A673 (cell line): ENCODE measurements around the gene TTLL4. TPM values are rescaled to one million over a fixed set of nuclear protein-coding genes. Genes with fewer than 3 reads are reported as not detected.

Experiments
- BruUV-seq: library from RNA; stranded (reverse); fragments of 400-500 nt; replicated peaks from 2 replicates; lab custom pipeline; 2021; lab: Mats Ljungman, UMichigan
- CTCF ChIA-PET: fragments of 300-600 bp; sonication (Branson Sonifier 250); formaldehyde crosslinking; loops from one replicate; lab custom pipeline; 2022; ENCODE audit warnings: antibody characterized with exemption; lab: Charles Lee
- POLR2A ChIA-PET: fragments of 300-600 bp; sonication (Branson Sonifier 250); formaldehyde crosslinking; loops from one replicate; lab custom pipeline; 2022; ENCODE audit warnings: antibody characterized with exemption; ENCODE audit not compliant: low non-redundant PET; lab: Charles Lee
- DNase-seq: peaks from one replicate; pipeline ENCODE4 v3.0.0-alpha.2; 2015; ENCODE audit warnings: low spot score
- H3K27ac ChIP-seq: fragments of 200-600 bp; sonication (generic); 2 replicates; pipeline ENCODE4 v1.5.1; 2016; ENCODE audit warnings: mixed run types, low read depth, mild to moderate bottlenecking, mixed read lengths, antibody characterized with exemption, low read length; ENCODE audit not compliant: poor library complexity, severe bottlenecking
- H3K27me3 ChIP-seq: fragments of 200-600 bp; sonication (generic); replicated peaks from 2 replicates; pipeline ENCODE4 v1.6.1; 2017; ENCODE audit warnings: mixed run types, low read depth, mild to moderate bottlenecking, mixed read lengths, antibody characterized with exemption, low read length; ENCODE audit not compliant: insufficient read depth, poor library complexity
- H3K36me3 ChIP-seq: fragments of 200-600 bp; sonication (generic); 2 replicates; pipeline ENCODE4 v1.6.1; 2016; ENCODE audit warnings: mixed run types, mild to moderate bottlenecking, mixed read lengths, antibody characterized with exemption, low read length; ENCODE audit not compliant: insufficient read depth, poor library complexity, severe bottlenecking
- H3K4me1 ChIP-seq: fragments of 200-600 bp; sonication (generic); 2 replicates; pipeline ENCODE4 v1.6.1; 2017; ENCODE audit warnings: mixed run types, mild to moderate bottlenecking, mixed read lengths, antibody characterized with exemption, low read length; ENCODE audit not compliant: insufficient read depth, poor library complexity, severe bottlenecking
- H3K4me3 ChIP-seq: fragments of 200-600 bp; sonication (generic); 2 replicates; pipeline ENCODE4 v1.5.1; 2016; ENCODE audit warnings: low read depth, mixed run types, mild to moderate bottlenecking, mixed read lengths, low read length; ENCODE audit not compliant: poor library complexity, severe bottlenecking
- H3K9me3 ChIP-seq: fragments of 200-600 bp; sonication (generic); 2 replicates; pipeline ENCODE4 v1.6.1; 2016; ENCODE audit warnings: mixed run types, low read depth, mild to moderate bottlenecking, mixed read lengths, antibody characterized with exemption, low read length; ENCODE audit not compliant: poor library complexity, severe bottlenecking
- EZH2 ChIP-seq: fragments of 200-600 bp; sonication (generic); IDR thresholded peaks from 2 replicates; pipeline ENCODE4 v1.6.1; 2017; ENCODE audit warnings: borderline replicate concordance, low read depth, mild to moderate bottlenecking, mixed read lengths, antibody characterized with exemption, low read length; ENCODE audit not compliant: poor library complexity, severe bottlenecking
- intact Hi-C: fragments of 100-400 bp; cut with micrococcal nuclease; formaldehyde crosslinking; loops from one replicate; pipeline ENCODE4 v1.10.0; 2022; ENCODE audit not compliant: unreplicated experiment
- total RNA-seq: library from RNA; stranded (reverse); gene quantifications from 2 replicates; pipeline ENCODE4 v1.2.3, GENCODE V29; 2021
- TF ChIP-seq, protein P1 (sequence below): fragments of 300-800, 200-600 bp; sonication (generic); conservative IDR thresholded peaks from 2 replicates; pipeline ENCODE4 v1.5.1; 2017; ENCODE audit warnings: low read depth, mild to moderate bottlenecking, antibody characterized with exemption, low read length, moderate library complexity, mixed read lengths

TTLL4 gene
- total RNA-seq, 1 experiment from 2014 or later = 100 TPM

DNA sequence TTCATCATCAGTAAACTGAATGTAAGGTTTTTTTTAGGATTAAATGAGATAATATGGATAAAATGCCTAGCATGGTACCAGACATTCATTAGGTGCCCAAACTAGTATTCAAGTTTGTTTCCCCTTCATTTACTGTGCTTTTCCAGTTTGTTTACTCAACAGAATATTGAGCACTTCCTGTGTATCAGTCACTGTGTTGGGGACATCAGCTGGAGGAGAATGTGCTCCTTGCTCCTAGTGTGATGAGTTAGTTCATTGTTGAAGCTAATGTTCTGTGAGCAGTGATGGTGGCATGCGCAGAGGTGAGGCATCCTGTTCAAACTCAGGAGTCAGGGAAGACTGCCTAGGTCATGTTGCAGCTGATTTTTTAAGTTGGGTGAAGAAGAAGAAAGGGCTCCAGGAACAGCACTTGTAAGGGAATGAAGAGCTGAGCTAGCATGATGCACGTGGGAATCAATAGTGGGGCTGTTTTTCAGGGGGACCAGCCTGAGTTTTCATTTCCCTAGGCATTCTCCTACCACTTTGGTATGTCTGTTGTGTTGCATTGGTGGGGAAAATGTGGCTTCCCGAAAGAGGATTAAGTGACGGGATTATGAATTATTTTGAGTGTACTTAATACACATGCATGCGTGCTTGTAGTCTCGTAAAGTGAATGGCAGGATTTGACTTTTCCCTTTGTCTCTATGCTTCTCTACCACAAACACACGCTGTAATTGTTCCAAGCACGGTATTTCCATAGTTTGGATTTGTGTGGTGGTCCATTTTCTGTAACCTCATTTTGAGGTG lies 23.7 kb downstream of the TTLL4 start:
- no TSS peak for BruUV-seq
- POLR2A ChIA-PET = no interaction called here
- H3K27ac ChIP-seq = peak overlapping the region; percentile 37
- H3K4me3 ChIP-seq = no peak overlapping the region
- CTCF ChIA-PET = no interaction called here
- H3K9me3 ChIP-seq = no peaks in the 10 kb centered on the region
- DNase-seq = no peak
- peaks cover 25% of the 10 kb centered on the region for H3K4me1 ChIP-seq
- peaks cover 26% of the 10 kb centered on the region for H3K36me3 ChIP-seq
- H3K27me3 ChIP-seq = no peaks in the 10 kb centered on the region
- intact Hi-C loops = no loop called here
- no peak for TF ChIP-seq EZH2
- TF ChIP-seq, protein P1, sequence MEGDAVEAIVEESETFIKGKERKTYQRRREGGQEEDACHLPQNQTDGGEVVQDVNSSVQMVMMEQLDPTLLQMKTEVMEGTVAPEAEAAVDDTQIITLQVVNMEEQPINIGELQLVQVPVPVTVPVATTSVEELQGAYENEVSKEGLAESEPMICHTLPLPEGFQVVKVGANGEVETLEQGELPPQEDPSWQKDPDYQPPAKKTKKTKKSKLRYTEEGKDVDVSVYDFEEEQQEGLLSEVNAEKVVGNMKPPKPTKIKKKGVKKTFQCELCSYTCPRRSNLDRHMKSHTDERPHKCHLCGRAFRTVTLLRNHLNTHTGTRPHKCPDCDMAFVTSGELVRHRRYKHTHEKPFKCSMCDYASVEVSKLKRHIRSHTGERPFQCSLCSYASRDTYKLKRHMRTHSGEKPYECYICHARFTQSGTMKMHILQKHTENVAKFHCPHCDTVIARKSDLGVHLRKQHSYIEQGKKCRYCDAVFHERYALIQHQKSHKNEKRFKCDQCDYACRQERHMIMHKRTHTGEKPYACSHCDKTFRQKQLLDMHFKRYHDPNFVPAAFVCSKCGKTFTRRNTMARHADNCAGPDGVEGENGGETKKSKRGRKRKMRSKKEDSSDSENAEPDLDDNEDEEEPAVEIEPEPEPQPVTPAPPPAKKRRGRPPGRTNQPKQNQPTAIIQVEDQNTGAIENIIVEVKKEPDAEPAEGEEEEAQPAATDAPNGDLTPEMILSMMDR = no peak

- Histone ChIP-seq H3K4me3 (no peak overlapping the region), H3K36me3 (peaks cover 46% of the 10 kb centered on the region), H3K27me3 (no peaks in the 10 kb centered on the region), H3K27ac (no peak overlapping the region), H3K4me1 (peaks cover 20% of the 10 kb centered on the region), H3K9me3 (no peaks in the 10 kb centered on the region)
- no peak for DNase-seq
- TF ChIP-seq EZH2 = no peak
- TF ChIP-seq, protein P1 = no peak
- no TSS peak for BruUV-seq
- POLR2A ChIA-PET = no interaction called here
- CTCF ChIA-PET = interaction anchor here (1.1 kb wide), 1 partner anchor 78 kb away, joined by 7 read pairs; no protein-coding TSS in a partner anchor
- intact Hi-C loops = no loop called here
These were observed 25.9 kb downstream of the TTLL4 start for GRCh38 chr2:218736531-218736930.

DNA sequence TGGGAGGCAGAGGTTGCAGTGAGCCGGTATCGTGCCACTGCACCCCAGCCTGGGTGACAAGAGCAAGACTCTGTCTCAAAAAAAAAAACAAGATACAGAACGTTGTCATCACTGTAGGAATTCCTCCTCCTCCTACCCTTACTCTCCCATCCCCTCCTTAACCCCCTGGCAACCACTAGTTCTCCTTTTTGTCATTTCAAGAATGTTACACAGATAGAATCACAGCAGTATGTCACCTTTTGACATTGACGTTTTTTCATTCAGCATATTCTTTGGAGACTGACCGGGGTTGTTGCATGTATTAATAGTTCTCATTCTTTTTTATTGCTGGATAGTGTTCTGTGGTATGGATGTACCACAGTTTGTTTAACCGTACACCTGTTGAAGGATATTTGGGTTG lies 32.4 kb downstream of the TTLL4 start:
- CTCF ChIA-PET = no interaction called here
- H3K27me3 ChIP-seq = no peaks in the 10 kb centered on the region
- no peaks in the 10 kb centered on the region for H3K9me3 ChIP-seq
- BruUV-seq = no TSS peak
- POLR2A ChIA-PET = no interaction called here
- DNase-seq = no peak
- peaks cover 76% of the 10 kb centered on the region for H3K36me3 ChIP-seq
- no peak for TF ChIP-seq EZH2
- TF ChIP-seq, protein P1 = no peak
- H3K4me3 ChIP-seq = no peak overlapping the region
- intact Hi-C loops = no loop called here
- no peaks in the 10 kb centered on the region for H3K4me1 ChIP-seq
- no peak overlapping the region for H3K27ac ChIP-seq
